ENCODE data around the gene SNRNP48. TPM values are rescaled to one million over a fixed set of nuclear protein-coding genes. Genes with fewer than 3 reads are reported as not detected.

SNRNP48 gene
- total RNA-seq, 3 donors from 2014 or later = 12.2 to 14.2 (median 12.5) TPM

DNA sequence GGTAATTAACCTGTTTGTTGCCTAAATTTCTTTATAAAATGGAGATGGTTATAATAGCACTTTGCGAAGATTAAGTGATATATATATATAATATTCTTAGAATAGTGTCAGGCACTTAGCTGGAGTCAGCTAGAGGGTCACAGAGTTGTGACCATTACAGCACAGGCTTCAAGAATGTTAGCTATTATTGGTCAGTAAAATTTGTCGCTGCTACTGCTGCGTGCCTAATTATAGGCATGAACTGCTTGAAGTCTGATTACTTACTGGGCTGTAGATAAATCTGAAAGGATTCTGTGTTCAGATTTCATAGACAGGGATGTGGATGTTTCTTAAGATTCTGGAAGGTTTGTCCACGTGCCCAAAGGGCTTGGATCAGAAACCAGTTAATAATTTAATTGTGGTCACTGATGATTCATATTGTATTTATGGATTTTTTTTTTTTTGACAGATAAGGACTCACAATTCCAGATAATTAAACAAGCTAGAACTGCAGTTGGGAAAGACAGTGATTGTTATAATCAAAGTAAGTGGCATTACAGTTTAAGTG lies 4.7 kb downstream of the SNRNP48 start:
- Mint-ChIP-seq H3K9me3 (no peaks in the 10 kb centered on the region), H3K4me1 (ENCODE audit: low read depth) (peaks cover 32% of the 10 kb centered on the region), H3K4me3 (no peak overlapping the region), H3K27me3 (ENCODE audit: low read depth) (no peaks in the 10 kb centered on the region), H3K36me3 (ENCODE audit: insufficient read depth) (peaks cover 18% of the 10 kb centered on the region)
- DNase-seq = no peak
- ATAC-seq = no peak

DNA sequence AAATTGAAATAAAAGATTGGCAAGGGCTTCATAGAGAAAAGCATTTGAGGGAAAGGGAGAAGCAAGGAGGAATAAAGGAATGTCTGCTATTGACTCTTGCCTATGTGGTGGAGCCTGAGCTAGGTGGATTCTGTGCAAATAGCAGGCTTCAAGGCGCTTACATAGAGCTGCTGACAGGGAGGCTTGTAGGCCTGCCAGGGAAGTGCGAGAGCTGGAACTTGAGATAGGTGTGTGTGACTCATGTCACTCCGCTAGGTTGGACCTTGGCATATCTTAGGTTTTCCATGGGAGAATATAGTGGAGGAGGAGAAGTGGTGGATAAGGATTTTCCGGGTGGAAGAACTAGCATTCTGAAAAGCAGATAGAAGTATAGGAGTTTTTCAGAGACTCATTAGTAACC lies 14.0 kb downstream of the SNRNP48 start:
- H3K9me3 Mint-ChIP-seq = no peaks in the 10 kb centered on the region
- peaks cover 49% of the 10 kb centered on the region for H3K36me3 Mint-ChIP-seq (ENCODE audit: insufficient read depth)
- DNase-seq = no peak
- no peak for ATAC-seq
- H3K4me1 Mint-ChIP-seq (ENCODE audit: low read depth) = peaks cover 14% of the 10 kb centered on the region
- no peaks in the 10 kb centered on the region for H3K27me3 Mint-ChIP-seq (ENCODE audit: low read depth)
- H3K4me3 Mint-ChIP-seq = no peak overlapping the region

DNA sequence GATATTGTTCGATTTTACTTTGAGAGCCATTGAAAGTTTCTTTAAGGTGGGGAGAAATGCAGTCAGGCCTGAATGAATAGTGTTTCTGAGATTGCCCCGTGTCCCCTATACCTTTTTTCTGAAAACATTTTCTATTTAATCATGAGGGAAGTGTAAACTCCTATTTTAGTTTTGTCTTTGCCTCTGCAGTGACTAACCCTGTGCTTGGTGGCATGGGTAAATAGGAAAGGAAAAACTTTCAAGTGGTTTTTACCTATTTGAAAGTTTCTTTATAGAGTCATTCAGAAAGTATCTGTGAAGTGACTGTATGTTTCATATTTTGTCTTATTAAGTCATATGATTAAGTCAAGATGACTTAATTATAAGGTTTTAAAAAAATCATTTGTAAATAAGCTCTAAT lies 14.5 kb downstream of the SNRNP48 start:
- H3K4me3 Mint-ChIP-seq = no peak overlapping the region
- H3K9me3 Mint-ChIP-seq = no peaks in the 10 kb centered on the region
- no peaks in the 10 kb centered on the region for H3K27me3 Mint-ChIP-seq (ENCODE audit: low read depth)
- peaks cover 14% of the 10 kb centered on the region for H3K4me1 Mint-ChIP-seq (ENCODE audit: low read depth)
- peaks cover 49% of the 10 kb centered on the region for H3K36me3 Mint-ChIP-seq (ENCODE audit: insufficient read depth)
- ATAC-seq (peak; percentile 92 to 97), DNase-seq (no peak)

DNA sequence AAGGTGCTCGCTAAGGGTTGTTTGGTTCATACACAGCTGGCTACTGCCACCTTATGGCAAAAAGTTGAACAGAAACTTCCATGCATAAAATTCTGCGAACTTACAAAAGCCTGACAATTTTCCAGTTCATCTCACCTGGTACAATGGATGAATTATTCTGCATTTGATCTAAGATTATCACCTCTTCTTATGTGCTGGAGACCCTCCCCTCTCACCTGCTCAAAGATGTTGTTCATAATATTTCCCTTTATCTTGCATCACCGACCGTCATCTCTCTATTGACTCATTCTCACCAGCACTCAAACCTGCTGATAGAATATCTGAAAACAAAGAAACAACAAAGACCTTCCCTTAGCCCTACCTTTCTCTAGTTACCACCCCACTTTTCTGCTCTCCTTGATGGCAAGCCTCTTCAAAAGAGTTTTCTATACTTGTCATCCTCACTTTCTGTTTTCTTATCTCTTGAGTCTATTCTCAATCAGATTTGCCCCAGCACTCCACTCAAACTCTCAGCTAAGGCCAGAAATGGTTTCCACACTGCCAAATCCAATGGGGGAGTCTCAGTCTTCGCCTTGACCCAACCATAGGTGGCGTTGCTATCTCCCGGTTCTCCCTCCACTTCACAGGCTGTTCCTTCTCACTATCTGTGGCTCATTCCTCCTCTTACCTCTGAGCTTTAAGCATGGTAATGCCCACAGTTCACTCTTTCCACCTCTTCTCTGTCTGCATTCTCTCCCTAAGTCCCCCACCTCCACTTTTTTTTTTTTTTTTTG lies 25.8 kb downstream of the SNRNP48 start:
- Mint-ChIP-seq H3K4me3 (no peak overlapping the region), H3K9me3 (no peaks in the 10 kb centered on the region), H3K36me3 (ENCODE audit: insufficient read depth) (peaks cover 2% of the 10 kb centered on the region), H3K4me1 (ENCODE audit: low read depth) (peaks cover 10% of the 10 kb centered on the region), H3K27me3 (ENCODE audit: low read depth) (peaks cover 2% of the 10 kb centered on the region)
- DNase-seq (peak; percentile 12), ATAC-seq (peak; percentile 68 to 82)

DNA sequence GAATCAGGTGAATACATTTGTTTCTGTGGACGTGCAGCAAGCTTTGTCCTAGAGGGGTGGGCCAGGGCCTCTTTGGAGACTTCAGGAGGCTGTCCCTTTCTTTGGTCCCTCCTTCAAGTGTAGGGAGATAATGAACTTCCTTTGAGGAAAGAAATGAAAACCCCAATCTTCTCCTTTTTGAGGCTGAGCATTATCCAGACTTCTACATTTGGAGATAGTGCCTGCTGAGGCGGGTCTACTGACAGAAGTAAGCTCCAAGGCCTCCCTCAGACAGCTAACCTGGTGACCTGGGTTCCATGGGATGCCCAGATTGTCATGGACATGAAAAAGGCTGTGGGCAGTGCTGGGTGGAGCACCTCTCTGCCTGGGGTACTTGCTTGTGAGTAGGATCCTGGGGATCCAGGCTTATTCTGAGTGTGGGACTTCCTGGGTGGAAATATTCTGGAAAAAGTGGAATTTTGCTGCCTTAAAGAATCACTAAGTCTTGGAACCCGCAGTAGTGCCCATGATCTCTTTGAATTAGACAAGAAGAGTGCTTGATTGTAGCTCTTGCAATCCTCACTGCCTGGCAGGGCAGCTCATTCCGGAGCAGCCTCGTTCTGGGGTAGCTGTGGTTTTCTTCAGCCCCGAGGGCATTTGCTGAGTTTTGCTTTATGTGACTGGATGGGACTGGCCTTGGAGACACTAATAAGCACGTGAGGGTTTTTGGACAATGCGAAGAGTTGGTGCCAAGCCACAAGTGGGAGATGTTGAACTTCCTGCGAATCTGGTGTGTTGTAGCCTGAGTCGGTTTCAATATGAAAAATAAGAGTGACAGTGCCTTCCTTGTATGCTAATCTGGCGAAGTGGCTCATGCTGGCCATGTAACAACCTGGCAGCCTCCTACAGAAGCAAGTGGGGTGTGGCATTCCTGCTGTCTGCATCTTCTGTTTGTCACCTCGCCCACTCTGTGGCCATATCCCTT lies 28.1 kb downstream of the SNRNP48 start:
- Mint-ChIP-seq H3K4me1 (ENCODE audit: low read depth) (peaks cover 10% of the 10 kb centered on the region), H3K9me3 (no peaks in the 10 kb centered on the region), H3K27me3 (ENCODE audit: low read depth) (peaks cover 2% of the 10 kb centered on the region), H3K4me3 (no peak overlapping the region), H3K36me3 (ENCODE audit: insufficient read depth) (no peaks in the 10 kb centered on the region)
- DNase-seq (no peak), ATAC-seq (peak; percentile 37 to 57)

DNA sequence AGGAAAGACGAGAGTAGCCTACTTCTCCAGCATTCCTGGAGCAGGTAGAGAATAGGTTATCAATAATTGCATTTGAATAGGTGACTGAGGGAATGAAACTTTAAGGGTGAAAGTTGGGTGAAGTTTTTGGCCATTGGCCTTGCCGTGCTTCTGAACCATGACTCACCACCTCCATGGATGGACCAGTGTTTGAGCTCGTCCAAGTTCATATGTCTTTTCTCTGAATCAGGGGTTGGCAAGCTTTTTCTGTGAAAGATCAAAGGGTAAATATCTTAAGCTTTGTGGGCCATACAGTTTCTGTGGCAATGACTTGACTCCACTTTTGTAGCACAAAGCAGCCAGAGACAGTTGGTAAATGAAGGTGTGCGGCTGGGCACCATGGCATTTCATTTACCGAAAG lies 31.8 kb downstream of the SNRNP48 start:
- no peaks in the 10 kb centered on the region for H3K36me3 Mint-ChIP-seq (ENCODE audit: insufficient read depth)
- H3K4me3 Mint-ChIP-seq = no peak overlapping the region
- H3K27me3 Mint-ChIP-seq (ENCODE audit: low read depth) = peaks cover 5% of the 10 kb centered on the region
- no peak for DNase-seq
- H3K9me3 Mint-ChIP-seq = no peaks in the 10 kb centered on the region
- H3K4me1 Mint-ChIP-seq (ENCODE audit: low read depth) = peaks cover under 1% of the 10 kb centered on the region
- ATAC-seq = no peak

DNA sequence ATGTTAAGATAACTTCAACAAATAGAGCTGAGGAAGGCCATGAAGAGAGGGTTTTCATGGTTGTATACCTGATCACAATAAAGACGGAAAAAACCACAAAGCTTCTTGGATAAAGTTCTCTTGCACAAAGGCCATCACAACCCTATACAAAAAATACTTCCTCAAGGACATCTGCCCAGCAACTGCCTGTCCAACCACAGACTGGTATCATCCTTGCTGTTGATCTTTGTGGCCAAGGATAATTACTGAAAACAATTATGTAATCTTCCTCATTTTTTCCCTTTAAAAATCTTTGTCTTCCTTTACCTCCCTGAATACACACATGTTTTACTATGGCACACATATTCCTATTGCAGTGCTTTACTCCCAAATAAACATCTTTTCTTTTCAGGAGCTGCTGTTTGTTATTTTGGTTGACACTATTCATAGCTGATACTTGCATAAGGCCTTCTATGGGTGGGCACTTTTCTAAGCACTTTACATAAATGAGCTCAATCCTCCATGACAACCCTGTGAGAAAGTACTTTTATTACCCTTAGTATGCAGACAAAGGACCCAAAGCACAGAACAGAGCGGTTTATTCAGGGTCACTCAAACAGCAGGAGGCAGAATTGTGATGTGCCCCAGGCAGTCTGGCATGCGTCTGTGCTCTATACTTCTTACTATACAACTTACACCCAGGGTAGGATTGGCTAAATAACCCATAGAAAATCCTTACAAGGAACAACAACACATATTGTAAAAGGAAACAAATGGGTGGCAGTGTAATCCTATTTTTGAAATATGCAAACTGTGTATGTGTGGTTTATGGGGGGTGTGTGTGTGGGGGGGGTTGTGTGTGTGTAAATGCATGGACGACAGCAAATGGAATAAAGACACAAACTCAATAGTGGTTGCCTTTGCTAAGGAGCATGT lies 35.1 kb downstream of the SNRNP48 start:
- ATAC-seq (no peak), DNase-seq (no peak)
- Mint-ChIP-seq H3K36me3 (ENCODE audit: insufficient read depth) (no peaks in the 10 kb centered on the region), H3K9me3 (no peaks in the 10 kb centered on the region), H3K4me3 (no peak overlapping the region), H3K4me1 (ENCODE audit: low read depth) (no peaks in the 10 kb centered on the region), H3K27me3 (ENCODE audit: low read depth) (peaks cover 12% of the 10 kb centered on the region)

DNA sequence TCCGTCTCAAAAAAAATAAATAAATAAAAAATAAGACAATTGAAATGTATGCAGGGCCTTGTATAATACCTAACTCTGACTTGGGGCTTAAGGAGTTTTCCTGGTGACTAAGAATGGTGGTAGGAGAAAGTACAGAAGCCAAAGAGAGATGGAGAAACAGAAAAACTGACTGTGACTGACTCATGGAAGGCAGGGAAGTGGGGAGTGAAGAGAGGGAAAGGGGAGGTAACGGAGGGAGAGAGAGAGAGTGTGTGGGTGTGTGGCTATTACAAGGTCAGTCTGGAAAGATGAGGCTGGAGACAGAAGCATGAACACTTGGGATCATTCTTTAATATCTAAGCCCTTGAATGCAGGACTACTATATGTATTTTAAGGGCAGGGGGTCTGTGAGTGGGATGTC lies 38.5 kb downstream of the SNRNP48 start:
- Mint-ChIP-seq H3K4me3 (no peak overlapping the region), H3K36me3 (ENCODE audit: insufficient read depth) (no peaks in the 10 kb centered on the region), H3K27me3 (ENCODE audit: low read depth) (peaks cover 12% of the 10 kb centered on the region), H3K4me1 (ENCODE audit: low read depth) (no peaks in the 10 kb centered on the region), H3K9me3 (no peaks in the 10 kb centered on the region)
- ATAC-seq = no peak
- DNase-seq = no peak

DNA sequence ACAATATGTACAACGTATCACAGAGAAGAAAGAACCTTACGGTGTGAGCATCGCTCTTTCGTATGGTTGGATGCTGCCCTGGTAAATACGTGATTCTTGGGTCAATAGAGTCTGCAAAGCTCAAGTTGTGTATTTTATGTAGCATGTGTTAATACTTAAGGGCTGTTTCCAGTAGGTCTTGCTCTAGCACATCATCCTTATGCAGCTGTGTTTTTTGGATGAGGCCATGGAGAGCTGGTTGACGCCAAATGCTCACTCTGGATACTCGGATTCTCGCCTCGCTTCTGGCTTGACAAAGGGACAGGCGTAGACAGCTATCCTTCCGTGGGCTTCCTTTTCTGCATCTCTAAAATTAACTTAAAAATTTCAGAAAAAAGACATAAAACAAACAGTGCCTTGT lies 38.9 kb downstream of the SNRNP48 start:
- Mint-ChIP-seq H3K4me1 (ENCODE audit: low read depth) (no peaks in the 10 kb centered on the region), H3K9me3 (no peaks in the 10 kb centered on the region), H3K36me3 (ENCODE audit: insufficient read depth) (no peaks in the 10 kb centered on the region), H3K27me3 (ENCODE audit: low read depth) (peaks cover 12% of the 10 kb centered on the region), H3K4me3 (no peak overlapping the region)
- DNase-seq (no peak), ATAC-seq (no peak)

DNA sequence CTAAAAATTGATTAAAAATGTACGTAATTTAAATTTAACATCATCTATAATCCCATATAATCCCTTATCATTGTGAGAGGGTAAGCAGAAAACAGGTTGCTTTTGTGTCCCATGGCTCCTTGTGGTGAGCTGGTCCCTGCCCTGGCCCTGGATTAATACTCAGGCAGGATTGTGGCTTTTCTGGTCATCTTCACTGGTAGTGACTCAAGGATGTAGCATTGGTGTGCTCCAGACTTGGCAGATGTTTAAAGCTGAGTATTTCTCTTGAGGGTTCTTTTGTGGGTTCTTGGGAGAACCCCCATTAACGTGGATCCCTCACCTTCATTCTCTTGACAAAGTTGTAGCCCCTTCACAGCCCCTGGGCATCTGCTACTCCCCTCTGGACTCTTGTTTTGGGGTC lies 39.3 kb downstream of the SNRNP48 start:
- H3K36me3 Mint-ChIP-seq (ENCODE audit: insufficient read depth) = no peaks in the 10 kb centered on the region
- no peaks in the 10 kb centered on the region for H3K9me3 Mint-ChIP-seq
- ATAC-seq (no peak), DNase-seq (no peak)
- no peak overlapping the region for H3K4me3 Mint-ChIP-seq
- peaks cover 12% of the 10 kb centered on the region for H3K27me3 Mint-ChIP-seq (ENCODE audit: low read depth)
- H3K4me1 Mint-ChIP-seq (ENCODE audit: low read depth) = no peaks in the 10 kb centered on the region

DNA sequence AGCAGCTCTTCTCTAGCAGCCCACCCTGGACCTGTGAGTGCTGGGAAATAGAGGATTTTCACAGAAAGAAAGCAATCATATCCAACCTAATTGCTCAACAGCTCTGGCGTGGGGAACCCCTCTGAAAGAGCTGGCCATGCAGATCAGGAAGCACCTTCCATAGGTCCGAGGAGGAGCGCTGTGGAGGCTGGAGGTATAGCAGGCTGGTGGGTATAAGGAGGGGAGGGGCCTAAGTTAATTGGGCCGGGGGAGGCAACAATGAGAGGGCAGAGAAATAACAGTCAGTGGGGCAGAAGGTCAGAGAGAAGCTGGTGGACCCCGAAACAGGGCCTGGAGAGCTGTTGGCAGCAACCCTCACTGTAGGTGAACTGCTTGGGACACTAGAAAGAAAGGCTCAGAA lies 40.8 kb downstream of the SNRNP48 start:
- H3K9me3 Mint-ChIP-seq = no peaks in the 10 kb centered on the region
- DNase-seq (no peak), ATAC-seq (no peak)
- no peaks in the 10 kb centered on the region for H3K4me1 Mint-ChIP-seq (ENCODE audit: low read depth)
- no peak overlapping the region for H3K4me3 Mint-ChIP-seq
- peaks cover 9% of the 10 kb centered on the region for H3K27me3 Mint-ChIP-seq (ENCODE audit: low read depth)
- H3K36me3 Mint-ChIP-seq (ENCODE audit: insufficient read depth) = no peaks in the 10 kb centered on the region

DNA sequence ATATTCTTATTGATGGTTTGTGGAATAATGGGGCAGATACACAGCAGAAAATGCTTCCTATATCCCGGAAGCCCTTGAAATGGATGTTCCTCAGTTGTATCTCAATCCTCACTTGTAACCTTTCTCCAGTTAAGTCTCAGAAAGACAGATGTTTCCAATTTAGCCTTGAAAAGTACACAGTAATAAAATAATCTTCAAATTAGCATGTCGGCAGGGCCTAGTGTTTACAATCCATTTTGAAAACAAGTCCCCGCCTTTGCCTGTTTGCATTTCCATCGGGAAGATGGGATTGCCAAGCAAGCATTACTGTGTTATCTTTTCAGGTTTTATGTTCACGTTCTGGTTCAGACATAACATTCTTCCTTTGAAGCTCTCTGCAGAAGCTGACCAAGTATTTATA lies 41.5 kb downstream of the SNRNP48 start:
- ATAC-seq (no peak), DNase-seq (no peak)
- peaks cover 9% of the 10 kb centered on the region for H3K27me3 Mint-ChIP-seq (ENCODE audit: low read depth)
- H3K4me3 Mint-ChIP-seq = no peak overlapping the region
- no peaks in the 10 kb centered on the region for H3K4me1 Mint-ChIP-seq (ENCODE audit: low read depth)
- H3K36me3 Mint-ChIP-seq (ENCODE audit: insufficient read depth) = no peaks in the 10 kb centered on the region
- H3K9me3 Mint-ChIP-seq = no peaks in the 10 kb centered on the region

DNA sequence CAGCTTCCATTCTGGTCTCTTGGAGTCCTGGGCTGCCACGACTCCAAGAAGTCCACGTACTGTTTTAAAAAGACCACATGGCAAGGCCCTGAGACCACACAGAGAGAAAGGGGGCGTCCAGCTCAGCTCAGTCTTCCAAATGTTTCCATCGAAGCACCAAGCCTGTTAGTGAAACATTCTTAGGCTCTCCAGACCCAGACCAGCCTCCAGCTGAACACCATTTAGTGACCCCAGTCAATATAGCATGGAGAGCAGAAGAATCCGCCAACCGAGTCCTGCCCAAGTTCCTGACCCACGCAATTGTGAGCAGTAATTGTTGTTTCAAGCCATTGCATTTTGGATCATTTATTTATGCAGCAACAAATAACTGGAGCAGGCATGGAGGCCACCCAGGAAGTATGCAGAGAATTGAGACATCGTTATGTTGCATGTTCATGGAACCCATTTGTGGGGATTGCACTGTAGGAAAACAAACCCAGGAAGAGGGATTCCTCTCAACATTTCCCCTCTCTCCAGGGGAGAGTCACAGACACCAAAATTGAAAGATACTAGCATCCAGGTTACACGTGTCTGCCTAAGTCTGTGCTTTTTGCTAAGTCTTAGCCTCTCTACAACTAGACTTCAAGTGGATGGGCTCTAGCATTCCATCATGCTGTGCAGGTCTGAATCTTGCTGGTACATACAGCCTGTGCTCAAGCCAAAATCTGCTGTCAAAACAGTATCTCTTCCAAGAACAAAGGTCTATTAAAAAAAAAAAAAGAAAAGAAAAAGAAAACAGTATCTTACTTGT lies 42.7 kb downstream of the SNRNP48 start:
- DNase-seq = no peak
- no peak for ATAC-seq
- H3K27me3 Mint-ChIP-seq (ENCODE audit: low read depth) = peaks cover 8% of the 10 kb centered on the region
- no peaks in the 10 kb centered on the region for H3K4me1 Mint-ChIP-seq (ENCODE audit: low read depth)
- no peaks in the 10 kb centered on the region for H3K36me3 Mint-ChIP-seq (ENCODE audit: insufficient read depth)
- H3K4me3 Mint-ChIP-seq = no peak overlapping the region
- no peaks in the 10 kb centered on the region for H3K9me3 Mint-ChIP-seq
